SU-DHL-6 (cell line): ENCODE results near the gene ZNF20.

Source experiments
- H2AFZ ChIP-seq: fragments of 200-600 bp; sonication (generic); 2 replicates; pipeline ENCODE4 v1.6.1; 2014; ENCODE audit warnings: low read depth, mild to moderate bottlenecking, moderate library complexity, mixed read lengths, antibody characterized with exemption, low read length; ENCODE audit not compliant: severe bottlenecking
- H3F3A ChIP-seq: fragments of 200-600 bp; shearing (Covaris generic); 2 replicates; pipeline ENCODE4 v1.6.0; 2016; ENCODE audit warnings: antibody characterized with exemption, mild to moderate bottlenecking; ENCODE audit not compliant: insufficient read depth
- H3K27ac ChIP-seq: fragments of 200-600 bp; sonication (generic); 2 replicates; pipeline ENCODE4 v1.5.1; 2016; ENCODE audit warnings: low read depth, mild to moderate bottlenecking, low read length, moderate library complexity, mixed read lengths
- H3K27me3 ChIP-seq: fragments of 200-600 bp; sonication (generic), shearing (Covaris generic); 2 replicates; pipeline ENCODE4 v1.6.0; 2014; ENCODE audit warnings: mild to moderate bottlenecking, low read length
- H3K36me3 ChIP-seq: fragments of 200-600 bp; sonication (generic); 2 replicates; pipeline ENCODE4 v1.6.1; 2014; ENCODE audit warnings: mild to moderate bottlenecking, low read length, mixed read lengths
- H3K4me2 ChIP-seq: fragments of 300-600, 200-600 bp; shearing (Covaris generic), sonication (generic); 2 replicates; pipeline ENCODE4 v1.6.0; 2014; ENCODE audit warnings: low read length, low read depth, mild to moderate bottlenecking; ENCODE audit not compliant: poor library complexity, severe bottlenecking
- H3K4me3 ChIP-seq: fragments of 200-600 bp; sonication (generic); 2 replicates; pipeline ENCODE4 v1.5.1; 2014; ENCODE audit warnings: antibody characterized with exemption, low read length, mild to moderate bottlenecking, mixed read lengths; ENCODE audit not compliant: insufficient read depth, poor library complexity, severe bottlenecking
- H3K79me2 ChIP-seq: fragments of 200-600 bp; sonication (generic); 2 replicates; pipeline ENCODE4 v1.6.1; 2014; ENCODE audit warnings: mild to moderate bottlenecking, low read length, moderate library complexity; ENCODE audit not compliant: insufficient read depth
- H3K9ac ChIP-seq: fragments of 200-600 bp; sonication (generic); 2 replicates; pipeline ENCODE4 v1.7.0; 2014; ENCODE audit warnings: mild to moderate bottlenecking, low read length
- H3K9me2 ChIP-seq: fragments of 200-600 bp; sonication (generic); replicated peaks from 2 replicates; pipeline ENCODE4 v1.6.1; 2014; ENCODE audit warnings: low read length; ENCODE audit not compliant: insufficient read depth
- H3K9me3 ChIP-seq: fragments of 200-600 bp; sonication (generic); 2 replicates; pipeline ENCODE4 v1.6.1; 2014; ENCODE audit warnings: low read length, mixed read lengths; ENCODE audit not compliant: insufficient read depth
- H4K20me1 ChIP-seq: fragments of 200-600 bp; sonication (generic); 2 replicates; pipeline ENCODE4 v1.6.1; 2014; ENCODE audit warnings: low read depth, mild to moderate bottlenecking, antibody characterized with exemption, low read length, moderate library complexity, mixed read lengths
- EZH2phosphoT487 ChIP-seq: fragments of 200-600 bp; sonication (generic), shearing (Covaris generic); conservative IDR thresholded peaks from 2 replicates; pipeline ENCODE4 v1.6.1; 2018; ENCODE audit warnings: mild to moderate bottlenecking, antibody characterized with exemption, low read length, moderate library complexity, mixed read lengths
- TF ChIP-seq, protein P1 (sequence below): fragments of 200-600 bp; sonication (generic); IDR thresholded peaks from one replicate; pipeline ENCODE4 v1.5.1; 2017; ENCODE audit warnings: antibody characterized with exemption, mild to moderate bottlenecking, low read length, moderate library complexity; ENCODE audit not compliant: insufficient read depth, poor library complexity, severe bottlenecking

Gene ZNF20

DNA sequence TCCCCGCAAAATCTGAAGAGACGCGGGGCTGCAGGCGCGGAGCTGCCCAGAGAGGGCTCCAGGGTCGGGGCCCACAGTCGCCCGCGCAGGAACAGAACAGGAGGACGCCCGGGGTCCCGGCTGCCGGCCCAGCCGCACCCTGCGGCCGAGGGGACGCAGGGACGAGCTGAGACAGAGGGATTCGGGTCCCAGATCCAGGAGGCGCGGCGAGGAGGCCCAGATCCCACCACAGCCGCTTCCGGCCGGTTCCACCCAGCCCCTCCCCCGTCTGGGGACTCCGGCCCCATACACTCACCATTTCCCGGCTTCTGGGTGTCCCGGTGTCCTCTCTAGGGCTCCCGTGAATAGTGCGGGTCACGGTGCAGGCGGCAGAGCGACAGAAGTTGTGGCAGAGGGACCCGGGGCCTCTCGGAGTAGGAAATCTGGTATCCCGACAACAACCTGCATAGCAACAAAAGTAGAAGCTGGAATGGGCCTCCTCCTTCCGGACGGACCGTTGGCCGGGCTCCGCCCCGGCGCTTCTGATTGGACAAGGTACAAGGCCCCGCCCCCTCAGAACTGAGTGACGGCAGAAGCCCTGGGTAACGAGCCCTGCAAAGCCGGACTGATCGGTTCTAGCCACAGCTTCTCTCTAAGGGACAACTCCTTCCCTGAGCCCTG, at the start of gene ZNF20:
Gene ZNF20, minus strand, starts transcription at position 466 of the 660 bp plus-strand sequence. Its CDS starts 168 bp downstream, at position 298.
- Histone ChIP-seq H2AFZ (peak within 1 kb of the TSS; percentile 95), H3K79me2 (no peaks in the 10 kb centered on the region), H3K9me2 (no peaks in the 10 kb centered on the region), H3F3A (no peaks in the 10 kb centered on the region), H4K20me1 (no peaks in the 10 kb centered on the region), H3K27ac (peak within 1 kb of the TSS; percentile 25; the same call in 1 of the 2 replicates), H3K9me3 (no peaks in the 10 kb centered on the region), H3K36me3 (0 out of 2 replicates have a peak, but pooled peaks cover 2% of the 10 kb centered on the region), H3K4me2 (peak within 1 kb of the TSS; percentile 88), H3K27me3 (no peaks in the 10 kb centered on the region), H3K9ac (peak within 1 kb of the TSS; percentile 71), H3K4me3 (peak within 1 kb of the TSS; percentile 98)
- TF ChIP-seq EZH2phosphoT487: no peak
- TF ChIP-seq, protein P1, sequence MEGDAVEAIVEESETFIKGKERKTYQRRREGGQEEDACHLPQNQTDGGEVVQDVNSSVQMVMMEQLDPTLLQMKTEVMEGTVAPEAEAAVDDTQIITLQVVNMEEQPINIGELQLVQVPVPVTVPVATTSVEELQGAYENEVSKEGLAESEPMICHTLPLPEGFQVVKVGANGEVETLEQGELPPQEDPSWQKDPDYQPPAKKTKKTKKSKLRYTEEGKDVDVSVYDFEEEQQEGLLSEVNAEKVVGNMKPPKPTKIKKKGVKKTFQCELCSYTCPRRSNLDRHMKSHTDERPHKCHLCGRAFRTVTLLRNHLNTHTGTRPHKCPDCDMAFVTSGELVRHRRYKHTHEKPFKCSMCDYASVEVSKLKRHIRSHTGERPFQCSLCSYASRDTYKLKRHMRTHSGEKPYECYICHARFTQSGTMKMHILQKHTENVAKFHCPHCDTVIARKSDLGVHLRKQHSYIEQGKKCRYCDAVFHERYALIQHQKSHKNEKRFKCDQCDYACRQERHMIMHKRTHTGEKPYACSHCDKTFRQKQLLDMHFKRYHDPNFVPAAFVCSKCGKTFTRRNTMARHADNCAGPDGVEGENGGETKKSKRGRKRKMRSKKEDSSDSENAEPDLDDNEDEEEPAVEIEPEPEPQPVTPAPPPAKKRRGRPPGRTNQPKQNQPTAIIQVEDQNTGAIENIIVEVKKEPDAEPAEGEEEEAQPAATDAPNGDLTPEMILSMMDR: no peak

DNA sequence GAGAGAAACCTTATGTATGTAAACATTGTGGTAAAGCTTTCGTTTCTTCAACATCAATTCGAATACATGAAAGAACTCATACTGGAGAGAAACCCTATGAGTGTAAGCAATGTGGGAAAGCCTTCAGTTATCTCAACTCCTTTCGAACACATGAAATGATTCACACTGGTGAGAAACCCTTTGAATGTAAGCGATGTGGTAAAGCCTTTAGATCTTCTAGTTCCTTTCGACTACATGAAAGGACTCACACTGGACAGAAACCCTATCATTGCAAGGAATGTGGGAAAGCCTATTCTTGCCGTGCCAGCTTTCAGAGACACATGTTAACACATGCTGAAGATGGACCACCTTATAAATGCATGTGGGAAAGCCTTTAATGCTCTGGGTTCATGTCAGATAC, 47.5 kb upstream of the ZNF20 start:
- Histone ChIP-seq H3K36me3 (peaks cover 71% of the 10 kb centered on the region), H3K9me2 (no peaks in the 10 kb centered on the region), H3K4me2 (no peak overlapping the region), H3K4me3 (no peak overlapping the region), H3K27me3 (no peaks in the 10 kb centered on the region), H3K9ac (no peak overlapping the region), H3F3A (no peaks in the 10 kb centered on the region), H3K79me2 (peaks cover 18% of the 10 kb centered on the region), H4K20me1 (no peaks in the 10 kb centered on the region), H2AFZ (no peak overlapping the region), H3K27ac (no peak overlapping the region), H3K9me3 (peaks cover 60% of the 10 kb centered on the region)
- TF ChIP-seq, protein P1: no peak
- no peak for TF ChIP-seq EZH2phosphoT487

DNA sequence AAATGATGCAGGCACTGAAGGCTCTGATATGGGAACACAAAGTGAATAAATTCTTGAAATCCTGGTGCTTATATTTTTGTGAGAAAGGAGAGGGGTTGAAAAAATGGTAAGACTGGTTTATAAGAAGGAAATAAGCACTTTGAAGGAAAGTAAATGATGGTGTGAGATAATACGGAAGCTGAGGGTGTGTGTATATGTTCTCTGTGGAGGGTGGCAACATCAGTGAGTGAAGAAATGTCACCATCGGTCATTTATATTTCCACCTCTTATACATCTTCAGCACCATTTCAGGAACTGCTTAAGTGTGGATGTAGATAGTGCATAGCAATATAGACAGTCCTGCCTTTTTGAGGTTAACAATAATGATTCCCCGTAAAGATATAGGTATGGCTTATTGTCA, 40.2 kb upstream of the ZNF20 start:
- Histone ChIP-seq H3K79me2 (peaks cover 76% of the 10 kb centered on the region), H3K27me3 (no peaks in the 10 kb centered on the region), H3K27ac (no peak overlapping the region), H3K4me2 (no peak overlapping the region), H3K4me3 (no peak overlapping the region), H3F3A (no peaks in the 10 kb centered on the region), H2AFZ (no peak overlapping the region), H4K20me1 (no peaks in the 10 kb centered on the region), H3K9me2 (no peaks in the 10 kb centered on the region), H3K36me3 (peaks cover 24% of the 10 kb centered on the region), H3K9ac (no peak overlapping the region), H3K9me3 (peaks cover 33% of the 10 kb centered on the region; the same call in 1 of the 2 replicates)
- no peak for TF ChIP-seq EZH2phosphoT487
- TF ChIP-seq, protein P1: no peak
